ENCODE measurements around the gene TENM4. TPM values are rescaled to one million over a fixed set of nuclear protein-coding genes. Genes with fewer than 3 reads are reported as not detected.
A peak's percentile ranks its signal among the peaks of the same experiment; 100 is the strongest.

Gene TENM4
- total and polyA plus RNA-seq, 4 donors: 24.8 to 70.5 (median 38.1) TPM

DNA sequence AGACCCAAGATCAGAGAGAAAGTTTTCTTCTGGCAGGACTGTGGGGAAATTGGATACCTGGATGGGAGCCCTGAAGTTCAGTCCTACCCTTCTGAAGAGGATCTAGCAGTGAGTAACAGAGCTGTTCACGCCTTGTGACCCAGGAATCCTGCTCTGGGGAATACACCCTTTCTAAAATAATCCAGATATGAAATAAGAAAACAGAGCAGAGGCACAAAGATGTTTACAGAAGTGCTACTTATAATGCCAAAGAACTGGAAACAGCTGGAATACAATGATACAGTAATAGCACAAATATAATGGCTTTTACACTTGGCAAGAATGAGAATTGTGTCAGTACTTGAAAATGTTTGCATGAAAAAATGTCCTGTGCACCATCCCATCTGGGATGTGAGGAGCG lies 562.2 kb downstream of the TENM4 start:
- Histone ChIP-seq H3K27me3 (ENCODE audit: control insufficient read depth, insufficient read depth, low read length) (no peaks in the 10 kb centered on the region), H3K4me1 (ENCODE audit: control insufficient read depth, insufficient read depth, low read length) (no peaks in the 10 kb centered on the region), H3K4me3 (ENCODE audit: low read depth, low read length) (no peak overlapping the region), H3K36me3 (ENCODE audit: control insufficient read depth, insufficient read depth, low read length) (peaks cover 10% of the 10 kb centered on the region), H3K27ac (ENCODE audit: low read depth, low read length) (no peak overlapping the region), H3K9me3 (ENCODE audit: control insufficient read depth, insufficient read depth, low read length) (no peaks in the 10 kb centered on the region)
- 100% methylated on average over 1 of the region's 2 CpGs for WGBS (ENCODE audit: insufficient coverage)
- no peak for DNase-seq (ENCODE audit: low read depth in 4 of 6, low spot score in 6 of 6)

DNA sequence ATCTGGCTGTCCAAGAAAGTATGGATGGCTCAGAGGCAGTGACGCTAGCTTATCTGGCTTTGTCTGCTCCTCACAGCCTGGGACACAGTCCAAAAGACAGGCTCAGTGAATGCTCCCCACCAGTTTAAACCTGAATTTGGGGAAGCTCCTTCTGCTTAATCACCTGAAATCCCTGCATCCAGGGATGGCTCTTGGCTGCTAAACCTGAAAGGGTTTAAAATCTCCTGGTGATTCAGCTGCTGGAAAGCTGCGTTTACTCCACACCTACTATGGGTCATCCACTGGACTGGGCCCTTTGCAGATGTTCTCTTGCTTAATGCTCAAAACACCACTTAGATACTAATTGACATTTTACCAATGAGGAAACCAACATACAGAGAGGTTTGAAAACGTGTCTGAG lies 564.2 kb downstream of the TENM4 start:
- H3K4me3 ChIP-seq (ENCODE audit: low read depth, low read length): no peak overlapping the region
- no peak overlapping the region for H3K27ac ChIP-seq (ENCODE audit: low read depth, low read length)
- H3K4me1 ChIP-seq (ENCODE audit: control insufficient read depth, insufficient read depth, low read length): no peaks in the 10 kb centered on the region
- DNase-seq (ENCODE audit: low read depth in 4 of 6, low spot score in 6 of 6): peak in 1 of 6 donors; percentile 40
- WGBS (ENCODE audit: insufficient coverage): 63% methylated on average over 2 of the region's 3 CpGs
- no peaks in the 10 kb centered on the region for H3K27me3 ChIP-seq (ENCODE audit: control insufficient read depth, insufficient read depth, low read length)
- no peaks in the 10 kb centered on the region for H3K9me3 ChIP-seq (ENCODE audit: control insufficient read depth, insufficient read depth, low read length)
- H3K36me3 ChIP-seq (ENCODE audit: control insufficient read depth, insufficient read depth, low read length): peaks cover 10% of the 10 kb centered on the region

DNA sequence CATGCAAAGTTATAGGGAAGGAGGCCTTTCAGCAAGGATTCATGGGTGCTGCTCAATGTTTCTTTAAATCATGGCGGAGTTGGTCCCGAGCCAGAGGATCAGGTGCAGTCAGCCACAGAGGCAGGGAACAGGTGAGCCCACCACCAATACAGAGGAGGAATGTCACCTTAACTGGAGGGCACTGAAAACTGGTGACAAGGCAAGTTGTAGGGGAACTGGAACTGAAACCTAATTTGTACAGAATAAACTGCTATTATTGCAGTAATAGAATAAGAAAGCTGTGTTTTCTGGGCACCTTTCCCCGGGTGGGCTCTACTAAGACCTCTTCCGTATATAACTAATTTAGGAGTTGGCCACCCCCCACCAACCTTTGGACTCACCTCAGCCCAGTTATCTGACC lies 570.2 kb downstream of the TENM4 start:
- 100% methylated on average over 1 of the region's 4 CpGs for WGBS (ENCODE audit: insufficient coverage)
- no peak for DNase-seq (ENCODE audit: low read depth in 4 of 6, low spot score in 6 of 6)
- Histone ChIP-seq H3K9me3 (ENCODE audit: control insufficient read depth, insufficient read depth, low read length) (no peaks in the 10 kb centered on the region), H3K4me1 (ENCODE audit: control insufficient read depth, insufficient read depth, low read length) (no peaks in the 10 kb centered on the region), H3K36me3 (ENCODE audit: control insufficient read depth, insufficient read depth, low read length) (peaks cover 4% of the 10 kb centered on the region), H3K27me3 (ENCODE audit: control insufficient read depth, insufficient read depth, low read length) (no peaks in the 10 kb centered on the region), H3K27ac (ENCODE audit: low read depth, low read length) (no peak overlapping the region), H3K4me3 (ENCODE audit: low read depth, low read length) (no peak overlapping the region)

DNA sequence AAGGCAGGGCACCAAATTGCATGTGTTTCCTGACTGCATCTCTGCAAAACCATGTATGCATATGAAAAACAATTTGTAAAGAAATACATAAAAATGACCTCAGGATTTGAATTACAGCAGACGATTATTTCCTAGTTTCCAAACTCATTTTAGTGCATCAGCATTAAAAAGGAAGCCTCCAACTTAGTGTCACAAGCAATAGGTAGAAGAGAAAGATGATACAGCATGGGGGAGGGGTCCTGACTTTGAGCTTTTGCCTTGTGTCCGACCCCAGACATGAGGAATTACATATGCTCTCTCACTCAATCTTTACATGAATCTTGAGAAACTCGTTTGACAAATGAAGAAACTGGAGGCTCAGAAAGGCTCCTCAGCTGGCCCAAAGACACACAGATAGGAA lies 571.5 kb downstream of the TENM4 start:
- WGBS (ENCODE audit: insufficient coverage): 67% methylated on average over 1 of the region's 3 CpGs
- DNase-seq (ENCODE audit: low read depth in 4 of 6, low spot score in 6 of 6): no peak
- Histone ChIP-seq H3K4me3 (ENCODE audit: low read depth, low read length) (no peak overlapping the region), H3K4me1 (ENCODE audit: control insufficient read depth, insufficient read depth, low read length) (no peaks in the 10 kb centered on the region), H3K27me3 (ENCODE audit: control insufficient read depth, insufficient read depth, low read length) (no peaks in the 10 kb centered on the region), H3K36me3 (ENCODE audit: control insufficient read depth, insufficient read depth, low read length) (peaks cover 4% of the 10 kb centered on the region), H3K27ac (ENCODE audit: low read depth, low read length) (no peak overlapping the region), H3K9me3 (ENCODE audit: control insufficient read depth, insufficient read depth, low read length) (no peaks in the 10 kb centered on the region)

DNA sequence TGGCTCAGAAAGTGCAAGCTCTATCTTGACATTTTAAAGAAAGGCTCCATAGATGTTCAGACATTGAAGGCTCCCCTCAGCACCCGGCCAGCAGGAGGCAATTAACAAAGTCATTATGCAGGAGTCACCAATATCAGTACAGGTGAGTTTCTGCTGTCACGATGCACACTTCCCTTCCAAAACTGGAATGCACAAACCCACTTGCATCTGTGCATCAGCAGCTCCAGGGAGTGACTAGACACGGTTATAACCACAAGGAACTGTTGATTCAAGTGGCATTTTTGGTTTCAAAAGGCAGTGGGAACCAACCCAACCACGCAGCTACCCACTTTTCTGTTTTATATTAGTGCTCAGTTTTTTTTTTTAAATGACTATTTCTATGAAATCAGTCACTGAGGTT lies 572.3 kb downstream of the TENM4 start:
- peaks cover 4% of the 10 kb centered on the region for H3K36me3 ChIP-seq (ENCODE audit: control insufficient read depth, insufficient read depth, low read length)
- no peaks in the 10 kb centered on the region for H3K9me3 ChIP-seq (ENCODE audit: control insufficient read depth, insufficient read depth, low read length)
- peak in 1 of 6 donors; percentile 26 for DNase-seq (ENCODE audit: low read depth in 4 of 6, low spot score in 6 of 6)
- H3K4me3 ChIP-seq (ENCODE audit: low read depth, low read length): no peak overlapping the region
- 47% methylated on average over 3 of the region's 4 CpGs for WGBS (ENCODE audit: insufficient coverage)
- no peaks in the 10 kb centered on the region for H3K27me3 ChIP-seq (ENCODE audit: control insufficient read depth, insufficient read depth, low read length)
- no peaks in the 10 kb centered on the region for H3K4me1 ChIP-seq (ENCODE audit: control insufficient read depth, insufficient read depth, low read length)
- no peak overlapping the region for H3K27ac ChIP-seq (ENCODE audit: low read depth, low read length)

DNA sequence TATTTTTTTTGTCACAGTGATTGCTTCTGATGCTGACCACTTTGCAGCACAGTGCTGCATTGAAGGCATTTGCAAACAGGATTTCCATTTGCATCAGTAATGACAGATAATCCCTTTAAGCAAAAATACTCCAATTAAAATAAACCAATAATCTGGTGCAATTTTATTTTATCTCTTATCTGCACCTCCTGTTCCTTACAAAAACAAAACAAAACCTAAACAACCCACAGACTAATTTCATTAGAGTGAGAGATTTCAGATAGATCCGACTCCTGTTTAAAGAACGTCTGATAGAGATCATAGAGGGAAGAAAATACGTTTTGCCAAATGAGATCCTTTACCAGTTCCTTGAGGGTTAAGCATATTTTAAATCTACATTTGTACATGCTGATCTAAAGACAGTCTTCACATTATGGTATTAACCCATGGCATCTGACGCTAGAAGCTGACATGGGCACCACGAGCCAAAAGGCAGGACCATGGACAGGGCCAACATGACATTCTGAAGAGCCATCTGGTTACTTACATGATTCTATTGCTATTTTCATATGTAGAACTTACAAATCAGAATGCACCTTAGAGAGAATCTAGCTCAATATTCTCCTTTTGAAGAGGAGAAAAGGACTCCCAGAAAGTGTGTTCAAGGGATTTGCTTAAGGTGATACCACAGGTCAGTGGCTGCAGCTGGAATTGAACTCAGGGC lies 580.0 kb downstream of the TENM4 start:
- DNase-seq (ENCODE audit: low read depth in 4 of 6, low spot score in 6 of 6): peak in 1 of 6 donors; percentile 49
- WGBS (ENCODE audit: insufficient coverage): 83% methylated on average over 2 of the region's 5 CpGs
- Histone ChIP-seq H3K27ac (ENCODE audit: low read depth, low read length) (no peak overlapping the region), H3K36me3 (ENCODE audit: control insufficient read depth, insufficient read depth, low read length) (peaks cover 9% of the 10 kb centered on the region), H3K27me3 (ENCODE audit: control insufficient read depth, insufficient read depth, low read length) (no peaks in the 10 kb centered on the region), H3K9me3 (ENCODE audit: control insufficient read depth, insufficient read depth, low read length) (no peaks in the 10 kb centered on the region), H3K4me3 (ENCODE audit: low read depth, low read length) (no peak overlapping the region), H3K4me1 (ENCODE audit: control insufficient read depth, insufficient read depth, low read length) (no peaks in the 10 kb centered on the region)

DNA sequence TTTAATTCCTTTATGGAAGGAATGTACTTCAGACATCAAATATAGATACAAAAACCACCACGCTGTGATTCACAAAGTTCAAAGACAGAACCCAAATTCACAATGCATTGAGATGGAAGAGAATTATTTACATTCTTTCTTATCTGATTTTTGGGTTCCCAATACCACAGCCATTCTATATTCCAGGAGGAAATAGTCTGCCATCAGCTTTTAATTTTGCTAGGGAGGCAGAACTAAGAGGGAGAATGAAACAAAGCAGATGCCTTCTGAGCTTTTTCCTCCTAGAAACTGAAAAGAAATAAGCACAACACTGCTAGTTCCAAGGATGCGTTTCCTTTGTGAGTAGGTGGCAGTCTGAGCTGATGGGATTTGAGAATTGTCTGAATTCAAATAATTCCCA lies 583.1 kb downstream of the TENM4 start:
- H3K4me3 ChIP-seq (ENCODE audit: low read depth, low read length): no peak overlapping the region
- H3K9me3 ChIP-seq (ENCODE audit: control insufficient read depth, insufficient read depth, low read length): no peaks in the 10 kb centered on the region
- peaks cover 10% of the 10 kb centered on the region for H3K36me3 ChIP-seq (ENCODE audit: control insufficient read depth, insufficient read depth, low read length)
- H3K4me1 ChIP-seq (ENCODE audit: control insufficient read depth, insufficient read depth, low read length): peaks cover 6% of the 10 kb centered on the region
- no peak overlapping the region for H3K27ac ChIP-seq (ENCODE audit: low read depth, low read length)
- DNase-seq (ENCODE audit: low read depth in 4 of 6, low spot score in 6 of 6): peak in 1 of 6 donors; percentile 49
- H3K27me3 ChIP-seq (ENCODE audit: control insufficient read depth, insufficient read depth, low read length): no peaks in the 10 kb centered on the region
- WGBS (ENCODE audit: insufficient coverage): no CpG with 5 or more reads among the region's 2 CpGs

DNA sequence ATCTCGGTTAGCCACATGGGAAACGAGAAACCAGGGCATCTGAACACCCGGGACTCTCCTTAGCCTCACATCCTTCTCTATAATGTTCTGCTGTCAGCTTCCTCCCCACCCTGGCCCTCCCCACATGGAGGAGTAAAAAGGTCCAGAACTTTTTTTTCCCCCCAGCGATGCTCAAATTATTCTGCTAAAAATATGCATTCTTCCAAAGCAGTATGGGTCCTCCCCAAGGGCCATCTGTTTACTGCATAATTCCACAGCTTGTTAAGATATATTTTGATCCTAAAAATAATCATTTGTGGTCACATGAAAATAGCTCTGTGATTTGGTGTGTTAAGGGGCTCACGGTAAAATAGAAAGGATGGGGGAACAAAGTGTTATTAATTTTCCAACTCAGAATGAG lies 584.6 kb downstream of the TENM4 start:
- no peak overlapping the region for H3K4me3 ChIP-seq (ENCODE audit: low read depth, low read length)
- 88% methylated on average over 1 of the region's 5 CpGs for WGBS (ENCODE audit: insufficient coverage)
- H3K27me3 ChIP-seq (ENCODE audit: control insufficient read depth, insufficient read depth, low read length): no peaks in the 10 kb centered on the region
- peak in 1 of 6 donors; percentile 66 for DNase-seq (ENCODE audit: low read depth in 4 of 6, low spot score in 6 of 6)
- H3K4me1 ChIP-seq (ENCODE audit: control insufficient read depth, insufficient read depth, low read length): peaks cover 12% of the 10 kb centered on the region
- H3K9me3 ChIP-seq (ENCODE audit: control insufficient read depth, insufficient read depth, low read length): no peaks in the 10 kb centered on the region
- no peak overlapping the region for H3K27ac ChIP-seq (ENCODE audit: low read depth, low read length)
- peaks cover 9% of the 10 kb centered on the region for H3K36me3 ChIP-seq (ENCODE audit: control insufficient read depth, insufficient read depth, low read length)

DNA sequence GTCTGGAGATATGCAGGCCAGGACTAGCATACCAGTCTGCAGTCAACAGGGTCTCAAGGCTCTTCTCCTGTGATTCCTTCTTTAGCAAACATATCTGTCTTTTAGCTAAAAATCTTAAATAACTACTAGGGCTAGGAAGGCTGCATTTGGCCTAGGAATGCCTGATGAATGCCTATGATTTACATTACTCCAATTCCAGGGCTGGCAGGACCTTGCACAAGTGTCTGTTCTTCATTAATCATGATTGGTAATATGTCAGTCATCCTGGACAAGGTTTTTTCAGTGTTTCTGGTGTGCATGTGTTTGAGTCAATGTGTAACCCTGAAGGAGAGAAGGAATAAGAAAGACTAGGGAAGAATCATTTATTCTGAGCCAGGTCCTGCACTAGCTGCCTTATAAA lies 585.7 kb downstream of the TENM4 start:
- Histone ChIP-seq H3K27ac (ENCODE audit: low read depth, low read length) (no peak overlapping the region), H3K9me3 (ENCODE audit: control insufficient read depth, insufficient read depth, low read length) (no peaks in the 10 kb centered on the region), H3K36me3 (ENCODE audit: control insufficient read depth, insufficient read depth, low read length) (peaks cover 9% of the 10 kb centered on the region), H3K4me1 (ENCODE audit: control insufficient read depth, insufficient read depth, low read length) (peaks cover 12% of the 10 kb centered on the region), H3K4me3 (ENCODE audit: low read depth, low read length) (no peak overlapping the region), H3K27me3 (ENCODE audit: control insufficient read depth, insufficient read depth, low read length) (no peaks in the 10 kb centered on the region)
- no peak for DNase-seq (ENCODE audit: low read depth in 4 of 6, low spot score in 6 of 6)

DNA sequence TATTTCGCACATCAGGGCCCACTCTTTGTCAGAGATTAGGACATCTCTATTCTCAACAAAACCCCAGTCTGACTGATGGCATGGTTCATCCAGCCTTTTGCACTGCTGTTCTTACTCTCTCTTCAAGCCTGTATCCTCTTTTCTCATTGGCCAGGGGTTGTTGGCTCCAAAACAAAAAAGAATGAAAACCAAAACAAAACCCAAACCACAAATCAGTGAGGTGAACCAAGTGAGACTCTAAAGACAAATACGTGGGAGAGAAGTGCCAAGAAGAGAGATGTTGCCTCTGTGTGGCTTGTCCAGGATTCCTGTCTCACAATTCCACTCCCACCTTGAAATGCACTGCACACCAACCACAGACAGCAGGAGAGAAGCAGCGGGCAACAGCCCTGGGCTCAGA lies 587.3 kb downstream of the TENM4 start:
- Histone ChIP-seq H3K36me3 (ENCODE audit: control insufficient read depth, insufficient read depth, low read length) (peaks cover 9% of the 10 kb centered on the region), H3K27me3 (ENCODE audit: control insufficient read depth, insufficient read depth, low read length) (no peaks in the 10 kb centered on the region), H3K9me3 (ENCODE audit: control insufficient read depth, insufficient read depth, low read length) (no peaks in the 10 kb centered on the region), H3K4me3 (ENCODE audit: low read depth, low read length) (no peak overlapping the region), H3K4me1 (ENCODE audit: control insufficient read depth, insufficient read depth, low read length) (peaks cover 12% of the 10 kb centered on the region), H3K27ac (ENCODE audit: low read depth, low read length) (no peak overlapping the region)
- 88% methylated on average over 2 of the region's 3 CpGs for WGBS (ENCODE audit: insufficient coverage)
- no peak for DNase-seq (ENCODE audit: low read depth in 4 of 6, low spot score in 6 of 6)
